Liver (tissue), 9 donors: Measurements from ENCODE around the gene KRT14. TPM values are rescaled to one million over a fixed set of nuclear protein-coding genes. Genes with fewer than 3 reads are reported as not detected.

ENCODE experiments used
- DNase-seq: peaks from one replicate; pipeline ENCODE4 v3.0.0-alpha.2; 2017; ENCODE audit warnings: low spot score
- H3K27ac ChIP-seq, 2 donors: one replicate each; pipeline ENCODE4 v1.7.0; 2013; ENCODE audit warnings: inconsistent platforms in 2 of 2, low read length in 2 of 2, control low read depth in 1 of 2, low read depth in 1 of 2, mild to moderate bottlenecking in 1 of 2
- H3K27me3 ChIP-seq, 4 donors: one replicate each; pipeline versions ENCODE4 v1.6.1 to v1.7.0; 2013; ENCODE audit warnings: low read length in 3 of 4, inconsistent platforms in 1 of 4, mild to moderate bottlenecking in 1 of 4, moderate library complexity in 1 of 4; ENCODE audit not compliant: control insufficient read depth in 4 of 4, insufficient read depth in 4 of 4
- H3K36me3 ChIP-seq, 4 donors: one replicate each; pipeline versions ENCODE4 v1.6.1 to v1.7.0; 2013; ENCODE audit warnings: low read length in 3 of 4, mild to moderate bottlenecking in 3 of 4, low read depth in 1 of 4, moderate library complexity in 1 of 4; ENCODE audit not compliant: control insufficient read depth in 4 of 4, insufficient read depth in 3 of 4
- H3K4me1 ChIP-seq, 4 donors: one replicate each; pipeline versions ENCODE4 v1.6.1 to v1.7.0; 2013; ENCODE audit warnings: low read length in 3 of 4, mild to moderate bottlenecking in 3 of 4, moderate library complexity in 1 of 4; ENCODE audit not compliant: control insufficient read depth in 4 of 4, insufficient read depth in 4 of 4
- H3K4me3 ChIP-seq, 3 donors: one replicate each; pipeline versions ENCODE4 v1.6.1 to v1.7.0; 2013; ENCODE audit warnings: low read length in 3 of 3, control low read depth in 1 of 3, low read depth in 1 of 3, mild to moderate bottlenecking in 1 of 3
- H3K9ac ChIP-seq, 2 donors: one replicate each; pipeline ENCODE4 v1.7.0; 2013; ENCODE audit warnings: low read length in 2 of 2, mild to moderate bottlenecking in 2 of 2, moderate library complexity in 2 of 2, control low read depth in 1 of 2, low read depth in 1 of 2
- H3K9me3 ChIP-seq, 4 donors: one replicate each; pipeline versions ENCODE4 v1.6.1 to v1.7.0; 2013; ENCODE audit warnings: low read length in 3 of 4; ENCODE audit not compliant: control insufficient read depth in 4 of 4
- ATF3 ChIP-seq: IDR thresholded peaks from 2 replicates; pipeline ENCODE4 v1.6.1; 2016; ENCODE audit warnings: antibody characterized with exemption
- CTCF ChIP-seq: fragments of 150-350 bp; IDR thresholded peaks from 2 replicates; pipeline ENCODE4 v1.5.1; 2017; ENCODE audit warnings: improper control_type of control experiment, low read depth, low read length; ENCODE audit not compliant: missing input control
- EGR1 ChIP-seq, 2 donors: IDR thresholded peaks; 2 replicates each; pipeline ENCODE4 v1.6.1; 2016 to 2018; ENCODE audit warnings: antibody characterized with exemption in 2 of 2, low read depth in 2 of 2
- FOXA1 ChIP-seq: IDR thresholded peaks from 2 replicates; pipeline ENCODE4 v1.6.1; 2016; ENCODE audit warnings: antibody characterized with exemption
- FOXA2 ChIP-seq: IDR thresholded peaks from 2 replicates; pipeline ENCODE4 v1.6.1; 2016; ENCODE audit warnings: antibody characterized with exemption
- GABPA ChIP-seq, 2 donors: IDR thresholded peaks in 1 of 2; conservative IDR thresholded peaks in 1 of 2; 2 replicates each; pipeline ENCODE4 v1.6.1; 2016; ENCODE audit warnings: antibody characterized with exemption in 2 of 2, mild to moderate bottlenecking in 1 of 2, moderate library complexity in 1 of 2
- HNF4A ChIP-seq, 2 donors: conservative IDR thresholded peaks; 2 replicates each; pipeline ENCODE4 v1.6.1; 2016; ENCODE audit warnings: antibody characterized with exemption in 2 of 2, mild to moderate bottlenecking in 2 of 2
- HNF4G ChIP-seq: IDR thresholded peaks from 2 replicates; pipeline ENCODE4 v1.6.1; 2016; ENCODE audit warnings: antibody characterized with exemption
- JUND ChIP-seq, 2 donors: IDR thresholded peaks; 2 replicates each; pipeline ENCODE4 v1.6.1; 2016; ENCODE audit warnings: antibody characterized with exemption in 2 of 2
- MAX ChIP-seq: IDR thresholded peaks from 2 replicates; pipeline ENCODE4 v1.6.1; 2016; ENCODE audit warnings: antibody characterized with exemption
- NR2F2 ChIP-seq: IDR thresholded peaks from 2 replicates; pipeline ENCODE4 v1.6.1; 2016; ENCODE audit warnings: antibody characterized with exemption
- RAD21 ChIP-seq, 2 donors: IDR thresholded peaks; 2 replicates each; pipeline ENCODE4 v1.6.1; 2016; ENCODE audit warnings: antibody characterized with exemption in 2 of 2, mild to moderate bottlenecking in 2 of 2
- REST ChIP-seq: IDR thresholded peaks from 2 replicates; pipeline ENCODE4 v1.6.1; 2016; ENCODE audit warnings: antibody characterized with exemption, mild to moderate bottlenecking
- RXRA ChIP-seq, 2 donors: IDR thresholded peaks; 2 replicates each; pipeline ENCODE4 v1.6.1; 2017 to 2018; ENCODE audit warnings: antibody characterized with exemption in 2 of 2, mild to moderate bottlenecking in 1 of 2
- SP1 ChIP-seq: IDR thresholded peaks from 2 replicates; pipeline ENCODE4 v1.6.1; 2018; ENCODE audit warnings: antibody characterized with exemption, mild to moderate bottlenecking
- TAF1 ChIP-seq: conservative IDR thresholded peaks from 2 replicates; pipeline ENCODE4 v1.6.1; 2016; ENCODE audit warnings: antibody characterized with exemption, mild to moderate bottlenecking
- YY1 ChIP-seq: IDR thresholded peaks from 2 replicates; pipeline ENCODE4 v1.6.1; 2016; ENCODE audit warnings: antibody characterized with exemption, mild to moderate bottlenecking
- ZBTB33 ChIP-seq: IDR thresholded peaks from 2 replicates; pipeline ENCODE4 v1.6.1; 2016; ENCODE audit warnings: antibody characterized with exemption
- WGBS: extraction: QIAGEN DNeasy Blood & Tissue Kit; methylation state at CpG from one replicate; pipeline ENCODE4 v1.1.7; 2013; 5-methylcytosine and 5-hydroxymethylcytosine counted together
- polyA plus RNA-seq, 2 donors: library from polyadenylated mRNA; stranded (reverse) in 1 of 2; unstranded in 1 of 2; fragments of 200-250 nt in 1 of 2; fragments of >200 nt in 1 of 2; fragmentation: Nextera tagmentation in 1 of 2; extraction: Ambion mirVana in 1 of 2; gene quantifications; one replicate each; pipeline versions ENCODE4 v1.2.1 to v1.2.3, GENCODE V29; 2013 to 2015
- total RNA-seq, 2 donors: library from RNA; depleted of rRNA; stranded (reverse); fragments of >200 nt; gene quantifications; one replicate each; pipeline ENCODE4 v1.2.3, GENCODE V29; 2014
- donor health status: healthy.
- donor health status: healthy.
- donor health status: healthy.
- donor health status: healthy.
- donor health status: healthy.

Gene KRT14
- total and polyA plus RNA-seq, 4 donors: not detected

- DNase-seq: no peak
- no peaks in the 10 kb centered on the region for H3K27me3 ChIP-seq
Measured at GRCh38 chr17:41619036-41619926, 32.6 kb upstream of the KRT14 start.

GRCh38 chr17:41618341-41619035, 31.8 kb upstream of the KRT14 start:
- H3K9ac ChIP-seq: no peak overlapping the region
- 66% methylated on average over 13 of the region's 13 CpGs for WGBS
- H3K27me3 ChIP-seq: no peaks in the 10 kb centered on the region
- H3K4me1 ChIP-seq: no peaks in the 10 kb centered on the region
- TF ChIP-seq EGR1 (IDR thresholded peaks at IDR 0.05; ENCODE audit: low read depth in 2 of 2): no peak
- TF ChIP-seq REST: no peak
- TF ChIP-seq TAF1: no peak
- no peak for TF ChIP-seq JUND (IDR thresholded peaks at IDR 0.05)
- no peak for TF ChIP-seq YY1
- TF ChIP-seq ZBTB33: no peak
- TF ChIP-seq CTCF: no peak
- no peak for TF ChIP-seq SP1
- TF ChIP-seq FOXA2: no peak
- TF ChIP-seq NR2F2: no peak
- TF ChIP-seq ATF3: no peak
- TF ChIP-seq RAD21 (IDR thresholded peaks at IDR 0.05): no peak
- TF ChIP-seq MAX: no peak
- TF ChIP-seq FOXA1: no peak
- no peak for TF ChIP-seq HNF4G
- no peak for TF ChIP-seq GABPA (IDR thresholded peaks at IDR 0.05 in 1 of 2, conservative IDR thresholded peaks at IDR 0.05 in 1 of 2)
- TF ChIP-seq RXRA (IDR thresholded peaks at IDR 0.05): no peak
- TF ChIP-seq HNF4A (conservative IDR thresholded peaks at IDR 0.05): no peak
- H3K36me3 ChIP-seq: no peaks in the 10 kb centered on the region
- H3K27ac ChIP-seq: no peak overlapping the region
- H3K9me3 ChIP-seq: no peaks in the 10 kb centered on the region
- no peak for DNase-seq
- no peak overlapping the region for H3K4me3 ChIP-seq

More at GRCh38 chr17:41619036-41619926, 32.6 kb upstream of the KRT14 start:
- no peaks in the 10 kb centered on the region for H3K4me1 ChIP-seq
- H3K27ac ChIP-seq: no peak overlapping the region
- no peaks in the 10 kb centered on the region for H3K36me3 ChIP-seq
- H3K9ac ChIP-seq: no peak overlapping the region
- no peaks in the 10 kb centered on the region for H3K9me3 ChIP-seq
- WGBS: 72% methylated on average over 20 of the region's 20 CpGs
- H3K4me3 ChIP-seq: no peak overlapping the region
- no peak for TF ChIP-seq GABPA (IDR thresholded peaks at IDR 0.05 in 1 of 2, conservative IDR thresholded peaks at IDR 0.05 in 1 of 2)
- no peak for TF ChIP-seq RXRA (IDR thresholded peaks at IDR 0.05)
- no peak for TF ChIP-seq FOXA1
- TF ChIP-seq FOXA2: no peak
- no peak for TF ChIP-seq EGR1 (IDR thresholded peaks at IDR 0.05; ENCODE audit: low read depth in 2 of 2)
- TF ChIP-seq JUND (IDR thresholded peaks at IDR 0.05): no peak
- no peak for TF ChIP-seq TAF1
- no peak for TF ChIP-seq ATF3
- TF ChIP-seq YY1: no peak
- TF ChIP-seq RAD21 (IDR thresholded peaks at IDR 0.05): no peak
- TF ChIP-seq NR2F2: no peak
- TF ChIP-seq HNF4G: no peak
- TF ChIP-seq HNF4A (conservative IDR thresholded peaks at IDR 0.05): no peak
